HepG2 (cell line): Measurements from ENCODE around the gene SUCLG2. TPM values are rescaled to one million over a fixed set of nuclear protein-coding genes. Genes with fewer than 3 reads are reported as not detected.

Source experiments
- ATAC-seq: fragments of 200-7000 bp; cut with Tn5 transposase; 3 replicates; pipeline ENCODE4 v1.9.1; 2020; ENCODE audit warnings: mild to moderate bottlenecking, moderate library complexity
- BruUV-seq: library from RNA; stranded (reverse); fragments of 400-500 nt; replicated peaks from 2 replicates; lab custom pipeline; 2021; lab: Mats Ljungman, UMichigan
- CTCF ChIA-PET: fragments of 300-600 bp; formaldehyde crosslinking; extraction: SDS; loops from one replicate; lab custom pipeline; 2021; ENCODE audit warnings: low total read pairs, inconsistent platforms, low intra/inter-chr PET ratio; lab: Yijun Ruan, JAX
- POLR2A ChIA-PET: fragments of 350-600 bp; sonication (Branson Sonifier 250); formaldehyde crosslinking; loops from one replicate; lab custom pipeline; 2020; ENCODE audit warnings: antibody characterized with exemption, inconsistent platforms; lab: Yijun Ruan, JAX
- DNase-seq: peaks from one replicate; pipeline ENCODE4 v3.0.0-alpha.2; 2015; ENCODE audit warnings: low spot score
- FAIRE-seq: peaks from 3 replicates; lab custom pipeline; 2011; peaks lifted over from hg19 to GRCh38; lab: Jason Lieb, UNC
- H2AFZ ChIP-seq: one replicate; pipeline ENCODE4 v1.6.1; 2011; ENCODE audit warnings: low read length, inconsistent platforms
- H3K27ac ChIP-seq: fragments of 300-600 bp; 3 replicates; pipeline ENCODE4 v1.8.0; 2011; ENCODE audit warnings: mixed run types, mild to moderate bottlenecking, mixed read lengths, low read length, inconsistent platforms; ENCODE audit not compliant: insufficient read depth; ENCODE audit errors: extremely low read length
- H3K27me3 ChIP-seq, 2 experiments: fragments of 200-600 bp in 1 of 2; 2 replicates in 1 of 2; 3 replicates in 1 of 2; pipeline versions ENCODE4 v1.6.0 to v1.8.0; 2011; ENCODE audit warnings: low read length in 2 of 2, mild to moderate bottlenecking in 2 of 2, moderate library complexity in 2 of 2, inconsistent platforms in 1 of 2; ENCODE audit not compliant: insufficient read depth in 2 of 2, control insufficient read depth in 1 of 2
- H3K36me3 ChIP-seq, 2 experiments: fragments of 200-600 bp in 1 of 2; replicated peaks in 1 of 2; 2 replicates in 1 of 2; 3 replicates in 1 of 2; pipeline versions ENCODE4 v1.5.1 to v1.8.0; 2011; ENCODE audit warnings: low read length in 2 of 2, inconsistent platforms in 1 of 2; ENCODE audit not compliant: insufficient read depth in 2 of 2, control insufficient read depth in 1 of 2
- H3K4me1 ChIP-seq: 2 replicates; pipeline ENCODE4 v1.5.1; 2012; ENCODE audit warnings: low read length, inconsistent platforms; ENCODE audit not compliant: insufficient read depth
- H3K4me2 ChIP-seq: 2 replicates; pipeline ENCODE4 v1.6.0; 2011; ENCODE audit warnings: low read depth, low read length, inconsistent platforms
- H3K4me3 ChIP-seq, 3 experiments: fragments of 200-600 bp in 1 of 3; sonication (generic), shearing (Covaris generic) in 1 of 3; replicated peaks in 1 of 3; 2 replicates each; pipeline ENCODE4 v1.5.1; 2011 to 2016; ENCODE audit warnings: low read length in 3 of 3, inconsistent platforms in 2 of 3, low read depth in 2 of 3, mild to moderate bottlenecking in 2 of 3, control low read depth in 1 of 3, mixed read lengths in 1 of 3; ENCODE audit not compliant: insufficient read depth in 1 of 3
- H3K79me2 ChIP-seq: one replicate; pipeline ENCODE4 v1.6.1; 2011; ENCODE audit warnings: low read length, inconsistent platforms; ENCODE audit not compliant: insufficient read depth
- H3K9ac ChIP-seq: 2 replicates; pipeline ENCODE4 v1.6.0; 2011; ENCODE audit warnings: mild to moderate bottlenecking, low read depth, low read length, inconsistent platforms; ENCODE audit not compliant: insufficient read depth
- H3K9me3 ChIP-seq: 2 replicates; pipeline ENCODE4 v1.5.1; 2012; ENCODE audit warnings: mild to moderate bottlenecking, low read length
- H4K20me1 ChIP-seq: 2 replicates; pipeline ENCODE4 v1.6.0; 2011; ENCODE audit warnings: inconsistent platforms, mild to moderate bottlenecking, low read length, moderate library complexity; ENCODE audit not compliant: insufficient read depth
- CBX1 ChIP-seq: IDR thresholded peaks from one replicate; pipeline ENCODE4 v1.6.1; 2016; ENCODE audit warnings: antibody characterized with exemption, low read depth
- MAX ChIP-seq: IDR thresholded peaks from 2 replicates; pipeline ENCODE4 v1.6.1; 2012; ENCODE audit warnings: inconsistent platforms
- MYNN ChIP-seq: sonication (generic); formaldehyde crosslinking; IDR thresholded peaks from 2 replicates; pipeline ENCODE4 v1.4.0; 2020; ENCODE audit warnings: mild to moderate bottlenecking, low read depth, missing genetic modification reagents
- NCOA5 ChIP-seq: sonication (generic); formaldehyde crosslinking; IDR thresholded peaks from 2 replicates; pipeline ENCODE4 v1.4.0; 2020; ENCODE audit warnings: missing genetic modification reagents
- REL ChIP-seq: sonication (generic); formaldehyde crosslinking; conservative IDR thresholded peaks from 2 replicates; pipeline ENCODE4 v1.8.0; 2022; ENCODE audit warnings: mild to moderate bottlenecking, missing genetic modification reagents, moderate library complexity
- TAF1 ChIP-seq: sonication (generic); formaldehyde crosslinking; IDR thresholded peaks from 2 replicates; pipeline ENCODE4 v1.4.0; 2020; ENCODE audit warnings: missing genetic modification reagents
- TERF1 ChIP-seq: sonication (generic); formaldehyde crosslinking; IDR thresholded peaks from 2 replicates; pipeline ENCODE4 v1.8.0; 2022; ENCODE audit warnings: mild to moderate bottlenecking, missing genetic modification reagents, moderate library complexity
- YEATS2 ChIP-seq: sonication (generic); formaldehyde crosslinking; IDR thresholded peaks from 2 replicates; pipeline ENCODE4 v1.4.0; 2020; ENCODE audit warnings: missing genetic modification reagents, borderline replicate concordance
- ZBTB34 ChIP-seq: sonication (generic); formaldehyde crosslinking; IDR thresholded peaks from 2 replicates; pipeline ENCODE4 v1.8.0; 2022; ENCODE audit warnings: mild to moderate bottlenecking, missing genetic modification reagents
- ZKSCAN8 ChIP-seq: IDR thresholded peaks from 2 replicates; pipeline ENCODE4 v1.6.1; 2016; ENCODE audit warnings: borderline replicate concordance, missing genetic modification reagents, missing compliant biosample characterization
- ZMYM3 ChIP-seq: sonication (generic); formaldehyde crosslinking; IDR thresholded peaks from 2 replicates; pipeline ENCODE4 v1.5.1; 2020; ENCODE audit warnings: mild to moderate bottlenecking, missing genetic modification reagents
- ZNF230 ChIP-seq: sonication (generic); formaldehyde crosslinking; IDR thresholded peaks from 2 replicates; pipeline ENCODE4 v1.4.0; 2020; ENCODE audit warnings: mild to moderate bottlenecking, missing genetic modification reagents
- ZNF317 ChIP-seq: sonication (generic); formaldehyde crosslinking; IDR thresholded peaks from 2 replicates; pipeline ENCODE4 v1.5.0; 2020; ENCODE audit warnings: mild to moderate bottlenecking, missing genetic modification reagents
- ZNF510 ChIP-seq: sonication (generic); formaldehyde crosslinking; IDR thresholded peaks from 2 replicates; pipeline ENCODE4 v1.4.0; 2020; ENCODE audit warnings: low read depth, mild to moderate bottlenecking, missing genetic modification reagents
- ZNF543 ChIP-seq: sonication (generic); formaldehyde crosslinking; IDR thresholded peaks from 2 replicates; pipeline ENCODE4 v1.4.0; 2020; ENCODE audit warnings: mild to moderate bottlenecking, missing genetic modification reagents
- ZNF572 ChIP-seq: sonication (generic); formaldehyde crosslinking; IDR thresholded peaks from 2 replicates; pipeline ENCODE4 v1.5.1; 2020; ENCODE audit warnings: mild to moderate bottlenecking, missing genetic modification reagents
- ZNF674 ChIP-seq: sonication (generic); formaldehyde crosslinking; IDR thresholded peaks from 2 replicates; pipeline ENCODE4 v1.5.0; 2020; ENCODE audit warnings: low read depth, mild to moderate bottlenecking, missing genetic modification reagents
- ZNF746 ChIP-seq: sonication (generic); formaldehyde crosslinking; IDR thresholded peaks from 2 replicates; pipeline ENCODE4 v1.8.0; 2022; ENCODE audit warnings: mild to moderate bottlenecking, missing genetic modification reagents
- ZNF784 ChIP-seq: sonication (generic); formaldehyde crosslinking; IDR thresholded peaks from 2 replicates; pipeline ENCODE4 v1.5.1; 2020; ENCODE audit warnings: missing genetic modification reagents, mild to moderate bottlenecking, borderline replicate concordance
- WGBS: methylation state at CpG from one replicate; pipeline ENCODE4 v1.1.6; 2017; ENCODE audit warnings: low lambda C conversion rate; 5-methylcytosine and 5-hydroxymethylcytosine counted together
- in situ Hi-C: cut with HindIII; loops from 2 replicates; pipeline ENCODE4 v1.10.0; 2017; ENCODE audit warnings: low pct_unique_long_range_greater_than_20kb; ENCODE audit not compliant: extremely low pct_ligation_motif_present
- intact Hi-C: fragments of 100-400 bp; cut with micrococcal nuclease; formaldehyde crosslinking; loops from one replicate; pipeline ENCODE4 v1.10.0; 2022; ENCODE audit not compliant: unreplicated experiment
- polyA plus RNA-seq, 8 experiments: library from polyadenylated mRNA; depleted of rRNA in 3 of 8; stranded (reverse) in 7 of 8; unstranded in 1 of 8; fragments of >200 nt; fragmentation: Illumina TruSeq in 4 of 8; extraction: Trizol in 4 of 8; gene quantifications; 2 replicates each; pipeline versions ENCODE4 v1.2.1 to v1.2.3, GENCODE V29; 2011 to 2016; ENCODE audit warnings: low read depth in 4 of 8, missing spikeins in 1 of 8, mixed read lengths in 1 of 8; ENCODE audit not compliant: insufficient read depth in 1 of 8
- total RNA-seq, 5 experiments: library from RNA; depleted of rRNA; stranded (reverse); fragments of >200 nt; fragmentation: Illumina TruSeq; extraction: Trizol; gene quantifications; 2 replicates each; pipeline ENCODE4 v1.2.3, GENCODE V29; 2016; ENCODE audit warnings: low read depth in 1 of 5

SUCLG2 gene
- total and polyA plus RNA-seq, 2 of the 13 experiments (the other 11 are each of a cell fraction or from before 2014, with no cell fraction given), result 21.4 to 64.9 TPM

- no peaks in the 10 kb centered on the region for H3K36me3 ChIP-seq
- H3K27ac ChIP-seq, result no peak overlapping the region
- TF ChIP-seq ZNF317 (CRISPR knock-in tag), result no peak
- no peak for TF ChIP-seq ZKSCAN8 (CRISPR knock-in tag)
- no peak for TF ChIP-seq ZNF572 (CRISPR knock-in tag)
- no peak for TF ChIP-seq TAF1 (CRISPR knock-in tag)
- TF ChIP-seq ZNF510 (CRISPR knock-in tag), result no peak
- TF ChIP-seq ZNF746 (CRISPR knock-in tag), result no peak
- TF ChIP-seq CBX1, result no peak
- TF ChIP-seq ZNF230, result no peak
- no peak for TF ChIP-seq MAX
- TF ChIP-seq ZMYM3 (CRISPR knock-in tag), result no peak
- no peak for TF ChIP-seq NCOA5 (CRISPR knock-in tag)
- no peak for TF ChIP-seq MYNN
- TF ChIP-seq ZBTB34 (CRISPR knock-in tag), result no peak
- TF ChIP-seq ZNF674 (CRISPR knock-in tag), result no peak
- TF ChIP-seq TERF1 (CRISPR knock-in tag), result no peak
- no peak for TF ChIP-seq ZNF543 (CRISPR knock-in tag)
- no peak for TF ChIP-seq YEATS2 (CRISPR knock-in tag)
- no peak for TF ChIP-seq REL (CRISPR knock-in tag)
- no peak for TF ChIP-seq ZNF784 (CRISPR knock-in tag)
- DNase-seq (peak; percentile 46), FAIRE-seq (no peak), ATAC-seq (no peak)
- no peak overlapping the region for H3K4me2 ChIP-seq
- in situ Hi-C loops (no loop called here), intact Hi-C loops (no loop called here)
- H3K4me1 ChIP-seq, result 0 out of 2 replicates have a peak, but pooled peaks cover 8% of the 10 kb centered on the region
- BruUV-seq, result no TSS peak
- H3K4me3 ChIP-seq, result no peak overlapping the region
- no peaks in the 10 kb centered on the region for H3K27me3 ChIP-seq
- H3K9ac ChIP-seq, result no peak overlapping the region
- H3K9me3 ChIP-seq, result no peaks in the 10 kb centered on the region
- no peak overlapping the region for H2AFZ ChIP-seq
- 46% methylated on average over 1 of the region's 1 CpG for WGBS
- CTCF ChIA-PET, result no interaction called here
- POLR2A ChIA-PET, result no interaction called here
- no peaks in the 10 kb centered on the region for H3K79me2 ChIP-seq
- H4K20me1 ChIP-seq, result no peaks in the 10 kb centered on the region
These were observed 35.4 kb upstream of the SUCLG2 start for GRCh38 chr3:67689806-67690205.
